Measurements from ENCODE around the gene NTRK2.

The NTRK2 gene

GRCh38 chr9:84928419-84928818, 258.9 kb downstream of the NTRK2 start:
- peaks cover 0 to 2% of the 10 kb centered on the region in 2 donors for H3K9me3 Mint-ChIP-seq
- H3K27me3 Mint-ChIP-seq: peaks cover 17 to 19% of the 10 kb centered on the region in 2 donors
- no peak overlapping the region for H3K4me3 Mint-ChIP-seq
- H3K36me3 Mint-ChIP-seq (ENCODE audit: insufficient read depth): peaks cover 2% of the 10 kb centered on the region
- no peak overlapping the region for H3K27ac Mint-ChIP-seq
- H3K4me1 Mint-ChIP-seq (ENCODE audit: low read depth in 2 of 2): no peaks in the 10 kb centered on the region
- DNase-seq: no peak
- ATAC-seq (replicated peaks): no peak

GRCh38 chr9:84929068-84929467, 259.5 kb downstream of the NTRK2 start:
- Mint-ChIP-seq H3K9me3 (peaks cover 0 to 2% of the 10 kb centered on the region in 2 donors), H3K36me3 (ENCODE audit: insufficient read depth) (peaks cover 2% of the 10 kb centered on the region), H3K27ac (no peak overlapping the region), H3K4me1 (ENCODE audit: low read depth in 2 of 2) (no peaks in the 10 kb centered on the region), H3K4me3 (no peak overlapping the region), H3K27me3 (peaks cover 17 to 19% of the 10 kb centered on the region in 2 donors)
- DNase-seq (no peak), ATAC-seq (replicated peaks) (no peak)

GRCh38 chr9:84932915-84933527, 263.5 kb downstream of the NTRK2 start:
- Mint-ChIP-seq H3K4me1 (ENCODE audit: low read depth in 2 of 2) (no peaks in the 10 kb centered on the region), H3K9me3 (peaks cover 0 to 2% of the 10 kb centered on the region in 2 donors), H3K27me3 (peaks cover 7% of the 10 kb centered on the region in 2 donors), H3K36me3 (ENCODE audit: insufficient read depth) (no peaks in the 10 kb centered on the region), H3K27ac (no peak overlapping the region), H3K4me3 (no peak overlapping the region)
- DNase-seq (no peak), ATAC-seq (replicated peaks) (no peak)

GRCh38 chr9:84935528-84936117, 266.1 kb downstream of the NTRK2 start:
- Mint-ChIP-seq H3K27ac (no peak overlapping the region), H3K36me3 (ENCODE audit: insufficient read depth) (no peaks in the 10 kb centered on the region), H3K4me3 (no peak overlapping the region), H3K9me3 (no peaks in the 10 kb centered on the region), H3K27me3 (peaks cover 0 to 7% of the 10 kb centered on the region in 2 donors), H3K4me1 (ENCODE audit: low read depth in 2 of 2) (no peaks in the 10 kb centered on the region)
- ATAC-seq (replicated peaks): no peak
- DNase-seq: no peak

GRCh38 chr9:84937180-84937579, 267.7 kb downstream of the NTRK2 start:
- no peaks in the 10 kb centered on the region for H3K27me3 Mint-ChIP-seq
- DNase-seq: no peak
- no peaks in the 10 kb centered on the region for H3K9me3 Mint-ChIP-seq

GRCh38 chr9:84937581-84937980, 268.1 kb downstream of the NTRK2 start:
- H3K36me3 Mint-ChIP-seq (ENCODE audit: insufficient read depth): no peaks in the 10 kb centered on the region
- ATAC-seq (replicated peaks): no peak
- H3K27ac Mint-ChIP-seq: no peak overlapping the region
- no peaks in the 10 kb centered on the region for H3K27me3 Mint-ChIP-seq
- no peaks in the 10 kb centered on the region for H3K9me3 Mint-ChIP-seq
- H3K4me1 Mint-ChIP-seq (ENCODE audit: low read depth in 2 of 2): no peaks in the 10 kb centered on the region
- DNase-seq: no peak
- H3K4me3 Mint-ChIP-seq: no peak overlapping the region

More at GRCh38 chr9:84937180-84937579, 267.7 kb downstream of the NTRK2 start:
- H3K4me3 Mint-ChIP-seq: no peak overlapping the region
- no peaks in the 10 kb centered on the region for H3K36me3 Mint-ChIP-seq (ENCODE audit: insufficient read depth)
- ATAC-seq (replicated peaks): no peak
- no peaks in the 10 kb centered on the region for H3K4me1 Mint-ChIP-seq (ENCODE audit: low read depth in 2 of 2)
- no peak overlapping the region for H3K27ac Mint-ChIP-seq

- DNase-seq (no peak), ATAC-seq (replicated peaks) (no peak)
- no peak overlapping the region for H3K4me3 Mint-ChIP-seq
- no peaks in the 10 kb centered on the region for H3K36me3 Mint-ChIP-seq (ENCODE audit: insufficient read depth)
- no peaks in the 10 kb centered on the region for H3K9me3 Mint-ChIP-seq
- no peaks in the 10 kb centered on the region for H3K27me3 Mint-ChIP-seq
- no peak overlapping the region for H3K27ac Mint-ChIP-seq
- H3K4me1 Mint-ChIP-seq (ENCODE audit: low read depth in 2 of 2): no peaks in the 10 kb centered on the region
Observed at GRCh38 chr9:84939774-84940173, 270.2 kb downstream of the NTRK2 start.

- no peak overlapping the region for H3K4me3 Mint-ChIP-seq
- ATAC-seq (replicated peaks) (no peak), DNase-seq (no peak)
- no peaks in the 10 kb centered on the region for H3K27me3 Mint-ChIP-seq
- no peaks in the 10 kb centered on the region for H3K9me3 Mint-ChIP-seq
- H3K36me3 Mint-ChIP-seq (ENCODE audit: insufficient read depth): no peaks in the 10 kb centered on the region
- H3K4me1 Mint-ChIP-seq (ENCODE audit: low read depth in 2 of 2): no peaks in the 10 kb centered on the region
- H3K27ac Mint-ChIP-seq: no peak overlapping the region
Observed at GRCh38 chr9:84940294-84940693, 270.8 kb downstream of the NTRK2 start.

- no peaks in the 10 kb centered on the region for H3K36me3 Mint-ChIP-seq (ENCODE audit: insufficient read depth)
Observed at GRCh38 chr9:84941792-84942191, 272.3 kb downstream of the NTRK2 start.

GRCh38 chr9:84943482-84944050, 274.0 kb downstream of the NTRK2 start:
- Mint-ChIP-seq H3K36me3 (ENCODE audit: insufficient read depth) (no peaks in the 10 kb centered on the region), H3K4me1 (ENCODE audit: low read depth in 2 of 2) (no peaks in the 10 kb centered on the region), H3K9me3 (no peaks in the 10 kb centered on the region), H3K4me3 (no peak overlapping the region), H3K27me3 (peaks cover 4 to 7% of the 10 kb centered on the region in 2 donors), H3K27ac (no peak overlapping the region)
- DNase-seq (no peak), ATAC-seq (replicated peaks) (no peak)

More at GRCh38 chr9:84941792-84942191, 272.3 kb downstream of the NTRK2 start:
- DNase-seq (no peak), ATAC-seq (replicated peaks) (no peak)
- Mint-ChIP-seq H3K27ac (no peak overlapping the region), H3K27me3 (peaks cover 0 to under 1% of the 10 kb centered on the region in 2 donors), H3K4me1 (ENCODE audit: low read depth in 2 of 2) (no peaks in the 10 kb centered on the region), H3K4me3 (no peak overlapping the region), H3K9me3 (no peaks in the 10 kb centered on the region)

- DNase-seq: no peak
- Mint-ChIP-seq H3K4me1 (ENCODE audit: low read depth in 2 of 2) (no peaks in the 10 kb centered on the region), H3K27me3 (peaks cover 10 to 14% of the 10 kb centered on the region in 2 donors), H3K36me3 (ENCODE audit: insufficient read depth) (no peaks in the 10 kb centered on the region), H3K9me3 (no peaks in the 10 kb centered on the region), H3K27ac (no peak overlapping the region), H3K4me3 (no peak overlapping the region)
- ATAC-seq (replicated peaks): no peak
Observed at GRCh38 chr9:84945878-84946538, 276.5 kb downstream of the NTRK2 start.

GRCh38 chr9:84947412-84947972, 278.0 kb downstream of the NTRK2 start:
- H3K9me3 Mint-ChIP-seq: no peaks in the 10 kb centered on the region
- H3K27me3 Mint-ChIP-seq: peaks cover 10 to 14% of the 10 kb centered on the region in 2 donors
- no peak overlapping the region for H3K27ac Mint-ChIP-seq

GRCh38 chr9:84949258-84949657, 279.7 kb downstream of the NTRK2 start:
- ATAC-seq (replicated peaks) (no peak), DNase-seq (no peak)
- Mint-ChIP-seq H3K27ac (no peak overlapping the region), H3K27me3 (peaks cover 19 to 20% of the 10 kb centered on the region in 2 donors), H3K9me3 (no peaks in the 10 kb centered on the region), H3K36me3 (ENCODE audit: insufficient read depth) (no peaks in the 10 kb centered on the region), H3K4me3 (no peak overlapping the region), H3K4me1 (ENCODE audit: low read depth in 2 of 2) (peaks cover 3% of the 10 kb centered on the region in 2 donors)

More at GRCh38 chr9:84947412-84947972, 278.0 kb downstream of the NTRK2 start:
- Mint-ChIP-seq H3K4me3 (no peak overlapping the region), H3K4me1 (ENCODE audit: low read depth in 2 of 2) (no peaks in the 10 kb centered on the region), H3K36me3 (ENCODE audit: insufficient read depth) (no peaks in the 10 kb centered on the region)
- ATAC-seq (replicated peaks) (no peak), DNase-seq (no peak)
